ENCODE data around the gene TNFAIP3.

The TNFAIP3 gene

GRCh38 chr6:137830511-137830911 is 36.5 kb upstream of the TNFAIP3 start:
- Histone ChIP-seq H4K20me1 (ENCODE audit: low read depth, low read length) (no peaks in the 10 kb centered on the region), H3K79me2 (ENCODE audit: insufficient read depth, low read length) (no peaks in the 10 kb centered on the region), H3K27ac (ENCODE audit: low read depth, low read length) (no peak overlapping the region), H3K9ac (ENCODE audit: low read length) (no peak overlapping the region), H3F3A (ENCODE audit: insufficient read depth) (no peaks in the 10 kb centered on the region), H3K4me2 (ENCODE audit: low read depth, low read length, poor library complexity, severe bottlenecking) (no peak overlapping the region), H3K4me3 (ENCODE audit: insufficient read depth, low read length, poor library complexity, severe bottlenecking) (no peak overlapping the region), H3K9me3 (ENCODE audit: insufficient read depth, low read length) (no peaks in the 10 kb centered on the region), H3K9me2 (replicated peaks; ENCODE audit: insufficient read depth, low read length) (no peaks in the 10 kb centered on the region), H2AFZ (ENCODE audit: low read depth, low read length, severe bottlenecking) (no peak overlapping the region), H3K36me3 (ENCODE audit: low read length) (no peaks in the 10 kb centered on the region), H3K27me3 (ENCODE audit: low read length) (no peaks in the 10 kb centered on the region)
- TF ChIP-seq EZH2phosphoT487 (conservative IDR thresholded peaks at IDR 0.05; ENCODE audit: low read length) (no peak), CTCF (IDR thresholded peaks at IDR 0.05; ENCODE audit: insufficient read depth, low read length, poor library complexity, severe bottlenecking) (no peak)

GRCh38 chr6:137832110-137832509 is 34.9 kb upstream of the TNFAIP3 start:
- Histone ChIP-seq H3K27me3 (ENCODE audit: low read length) (no peaks in the 10 kb centered on the region), H3K79me2 (ENCODE audit: insufficient read depth, low read length) (no peaks in the 10 kb centered on the region), H3K27ac (ENCODE audit: low read depth, low read length) (no peak overlapping the region), H3K9ac (ENCODE audit: low read length) (no peak overlapping the region), H4K20me1 (ENCODE audit: low read depth, low read length) (no peaks in the 10 kb centered on the region), H3K4me2 (ENCODE audit: low read depth, low read length, poor library complexity, severe bottlenecking) (no peak overlapping the region), H3K36me3 (ENCODE audit: low read length) (no peaks in the 10 kb centered on the region), H3K9me3 (ENCODE audit: insufficient read depth, low read length) (no peaks in the 10 kb centered on the region), H3K4me3 (ENCODE audit: insufficient read depth, low read length, poor library complexity, severe bottlenecking) (no peak overlapping the region), H3K9me2 (replicated peaks; ENCODE audit: insufficient read depth, low read length) (no peaks in the 10 kb centered on the region), H3F3A (ENCODE audit: insufficient read depth) (no peaks in the 10 kb centered on the region), H2AFZ (ENCODE audit: low read depth, low read length, severe bottlenecking) (no peak overlapping the region)
- TF ChIP-seq EZH2phosphoT487 (conservative IDR thresholded peaks at IDR 0.05; ENCODE audit: low read length) = no peak
- TF ChIP-seq CTCF (IDR thresholded peaks at IDR 0.05; ENCODE audit: insufficient read depth, low read length, poor library complexity, severe bottlenecking) = no peak

- H3K9me3 ChIP-seq (ENCODE audit: insufficient read depth, low read length) = no peaks in the 10 kb centered on the region
- H3K4me3 ChIP-seq (ENCODE audit: insufficient read depth, low read length, poor library complexity, severe bottlenecking) = no peak overlapping the region
- no peaks in the 10 kb centered on the region for H3K36me3 ChIP-seq (ENCODE audit: low read length)
- no peaks in the 10 kb centered on the region for H4K20me1 ChIP-seq (ENCODE audit: low read depth, low read length)
- H3K4me2 ChIP-seq (ENCODE audit: low read depth, low read length, poor library complexity, severe bottlenecking) = no peak overlapping the region
- TF ChIP-seq EZH2phosphoT487 (conservative IDR thresholded peaks at IDR 0.05; ENCODE audit: low read length) = no peak
- TF ChIP-seq CTCF (IDR thresholded peaks at IDR 0.05; ENCODE audit: insufficient read depth, low read length, poor library complexity, severe bottlenecking) = no peak
- H3K27me3 ChIP-seq (ENCODE audit: low read length) = no peaks in the 10 kb centered on the region
- no peak overlapping the region for H3K27ac ChIP-seq (ENCODE audit: low read depth, low read length)
- no peaks in the 10 kb centered on the region for H3F3A ChIP-seq (ENCODE audit: insufficient read depth)
- no peak overlapping the region for H2AFZ ChIP-seq (ENCODE audit: low read depth, low read length, severe bottlenecking)
- no peaks in the 10 kb centered on the region for H3K9me2 ChIP-seq (replicated peaks; ENCODE audit: insufficient read depth, low read length)
- H3K79me2 ChIP-seq (ENCODE audit: insufficient read depth, low read length) = no peaks in the 10 kb centered on the region
- H3K9ac ChIP-seq (ENCODE audit: low read length) = no peak overlapping the region
These were observed 32.6 kb upstream of the TNFAIP3 start for GRCh38 chr6:137834508-137834907.
